Left ventricle myocardium inferior (tissue), 1 donor: ENCODE data around the gene TMEM106A. TPM values are rescaled to one million over a fixed set of nuclear protein-coding genes. Genes with fewer than 3 reads are reported as not detected.
"Not testable (repeated sequence)": the region's sequence is repeated elsewhere in the genome, so short reads cannot be mapped to it uniquely, and the experiment has no call there.

Experiments
- DNase-seq: peaks from one replicate; pipeline ENCODE4 v3.0.0-alpha.2; 2020
- H3K27ac ChIP-seq: fragments of 200-600 bp; replicated peaks from 2 replicates; pipeline ENCODE4 v1.8.0; 2021
- H3K27me3 ChIP-seq: fragments of 200-600 bp; 2 replicates; pipeline ENCODE4 v1.8.0; 2021; ENCODE audit warnings: low read depth
- H3K36me3 ChIP-seq: fragments of 200-600 bp; 2 replicates; pipeline ENCODE4 v1.8.0; 2021
- H3K4me1 ChIP-seq: fragments of 200-600 bp; 2 replicates; pipeline ENCODE4 v1.8.0; 2021
- H3K4me3 ChIP-seq: fragments of 200-600 bp; 2 replicates; pipeline ENCODE4 v1.8.0; 2021; ENCODE audit warnings: mild to moderate bottlenecking, moderate library complexity
- H3K9me3 ChIP-seq: fragments of 200-600 bp; replicated peaks from 2 replicates; pipeline ENCODE4 v1.8.0; 2021
- CTCF ChIP-seq: fragments of 200-600 bp; IDR thresholded peaks from 2 replicates; pipeline ENCODE4 v1.8.0; 2021; ENCODE audit warnings: antibody characterized with exemption, mild to moderate bottlenecking, borderline replicate concordance
- intact Hi-C: fragments of 100-400 bp; cut with micrococcal nuclease; formaldehyde crosslinking; loops from one replicate; pipeline ENCODE4 v1.11.0; 2022
- total RNA-seq: library from RNA; stranded (reverse); fragmentation: NEBNext Ultra II Directional; extraction: Animal tissue kit (Norgen Biotek cat#: 25700); gene quantifications from one replicate; pipeline ENCODE4 v1.2.1, GENCODE V29; 2021
- donor health status: DM: no; HTN: yes; CAD: no; lungs with severe emphysema.

The TMEM106A gene
- total RNA-seq, 1 donor from 2014 or later = 3.2 TPM

GRCh38 chr17:43193251-43193650, 18.4 kb upstream of the TMEM106A start:
- H3K27me3 ChIP-seq = no peaks in the 10 kb centered on the region
- DNase-seq = no peak
- no peak for TF ChIP-seq CTCF
- no peak overlapping the region for H3K4me3 ChIP-seq
- H3K27ac ChIP-seq = no peak overlapping the region
- intact Hi-C loops = no loop called here
- H3K9me3 ChIP-seq = no peaks in the 10 kb centered on the region
- H3K36me3 ChIP-seq = peaks cover 100% of the 10 kb centered on the region
- no peaks in the 10 kb centered on the region for H3K4me1 ChIP-seq

GRCh38 chr17:43199633-43200032, 12.0 kb upstream of the TMEM106A start:
- Histone ChIP-seq H3K4me1 (no peaks in the 10 kb centered on the region), H3K27ac (no peak overlapping the region), H3K36me3 (peaks cover 100% of the 10 kb centered on the region)

DNA sequence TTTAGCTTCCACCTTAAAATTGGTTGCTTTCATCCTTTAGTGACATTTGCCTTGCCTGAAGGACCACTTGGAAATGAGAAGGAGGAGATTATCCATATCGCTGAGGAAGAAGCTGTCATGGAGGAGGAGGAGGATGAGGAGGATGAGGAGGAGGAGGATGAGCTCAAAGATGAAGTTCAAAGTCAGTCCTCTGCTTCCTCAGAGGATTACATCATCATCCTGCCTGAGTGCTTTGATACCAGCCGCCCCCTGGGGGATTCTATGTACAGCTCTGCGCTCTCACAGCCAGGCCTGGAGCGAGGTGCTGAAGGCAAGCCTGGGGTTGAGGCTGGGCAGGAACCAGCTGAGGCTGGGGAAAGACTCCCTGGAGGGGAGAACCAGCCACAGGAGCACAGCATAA, 11.5 kb upstream of the TMEM106A start:
- Histone ChIP-seq H3K4me3 (no peak overlapping the region), H3K27me3 (no peaks in the 10 kb centered on the region), H3K4me1 (no peaks in the 10 kb centered on the region), H3K36me3 (peaks cover 100% of the 10 kb centered on the region), H3K9me3 (no peaks in the 10 kb centered on the region), H3K27ac (no peak overlapping the region)
- TF ChIP-seq CTCF = no peak
- no peak for DNase-seq
- intact Hi-C loops = no loop called here

More at GRCh38 chr17:43199633-43200032, 12.0 kb upstream of the TMEM106A start:
- DNase-seq = no peak
- TF ChIP-seq CTCF = no peak
- Histone ChIP-seq H3K4me3 (no peak overlapping the region), H3K27me3 (no peaks in the 10 kb centered on the region), H3K9me3 (no peaks in the 10 kb centered on the region)
- intact Hi-C loops = no loop called here

- intact Hi-C loops, H3K9me3 ChIP-seq, H3K4me1 ChIP-seq, H3K27ac ChIP-seq, H3K4me3 ChIP-seq, H3K27me3 ChIP-seq, DNase-seq: not testable (repeated sequence)
- H3K36me3 ChIP-seq = peaks cover 100% of the 10 kb centered on the region
Measured at GRCh38 chr17:43203013-43203412, 8.7 kb upstream of the TMEM106A start.

- H3K4me1 ChIP-seq = peaks cover 20% of the 10 kb centered on the region
- H3K27ac ChIP-seq = peak overlapping the region; percentile 81
- no peaks in the 10 kb centered on the region for H3K27me3 ChIP-seq
- no peak for TF ChIP-seq CTCF
- H3K36me3 ChIP-seq = peaks cover 58% of the 10 kb centered on the region
- H3K9me3 ChIP-seq = no peaks in the 10 kb centered on the region
- no peak overlapping the region for H3K4me3 ChIP-seq
- no peak for DNase-seq
- intact Hi-C loops = no loop called here
Measured at GRCh38 chr17:43210576-43210975, 1.1 kb upstream of the TMEM106A start.

DNA sequence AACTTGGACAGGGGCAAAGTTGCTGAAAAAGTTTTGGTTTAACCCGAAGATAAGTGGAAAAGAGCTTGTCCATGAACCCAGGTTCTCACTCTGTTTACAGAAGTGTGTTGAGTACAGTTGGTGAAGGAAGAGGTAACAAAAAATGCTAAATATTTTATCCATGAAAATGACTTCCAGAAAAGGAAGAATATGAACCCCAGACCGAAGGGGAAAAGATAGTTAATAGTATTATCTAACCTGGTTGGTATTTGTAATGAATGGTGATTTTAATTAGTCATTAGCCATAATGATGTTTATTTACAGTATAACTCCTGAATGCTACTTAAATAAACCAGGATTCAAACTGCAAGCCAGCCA, 574 bp upstream of the TMEM106A start:
- Histone ChIP-seq H3K27ac (peak overlapping the region; percentile 81), H3K27me3 (no peaks in the 10 kb centered on the region), H3K4me3 (peak overlapping the region; percentile 73), H3K36me3 (peaks cover 58% of the 10 kb centered on the region), H3K9me3 (no peaks in the 10 kb centered on the region), H3K4me1 (peaks cover 20% of the 10 kb centered on the region)
- no peak for DNase-seq
- no peak for TF ChIP-seq CTCF
- intact Hi-C loops = no loop called here
